NCI-H2107 treated with DMSO at 0.1 percent for 48 hours (cell line): Measurements from ENCODE around the gene CRLF1.

Experiments used
- DNase-seq: peaks from one replicate; lab custom pipeline; 2025; ENCODE audit not compliant: unreplicated experiment; lab: John Stamatoyannopoulos, UW

Gene CRLF1

GRCh38 chr19:18606281-18607225 is at the start of gene CRLF1:
Gene CRLF1, minus strand, starts transcription at chr19:18606799. Its CDS starts 143 bp downstream, at chr19:18606656.
- no peak for DNase-seq

- DNase-seq, result no peak
Observed at GRCh38 chr19:18655173-18655844, 48.7 kb upstream of the CRLF1 start.

- no peak for DNase-seq
Observed at GRCh38 chr19:18654469-18654868, 47.9 kb upstream of the CRLF1 start.

DNA sequence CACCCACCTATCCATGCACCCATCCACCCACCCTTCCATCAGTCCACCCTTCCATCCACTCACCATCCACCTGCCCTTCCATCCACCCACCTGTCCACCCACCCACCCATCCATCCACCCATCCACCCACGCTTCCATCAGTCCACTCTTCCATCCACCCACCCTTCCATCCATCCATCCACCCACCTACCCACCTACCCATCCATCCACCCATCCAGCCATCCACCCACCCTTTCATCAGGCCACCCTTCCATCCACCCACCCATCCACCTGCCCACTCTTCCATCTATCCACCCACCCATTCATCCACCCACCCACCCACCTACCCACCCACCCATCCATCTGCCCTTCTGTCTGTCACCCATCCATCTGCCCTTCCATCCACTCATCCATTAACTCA is 47.3 kb upstream of the CRLF1 start:
- no peak for DNase-seq

GRCh38 chr19:18651733-18652132 is 45.1 kb upstream of the CRLF1 start:
- DNase-seq, result no peak

- DNase-seq, result no peak
Observed at GRCh38 chr19:18651300-18651699, 44.7 kb upstream of the CRLF1 start.

GRCh38 chr19:18650468-18651041 is 44.0 kb upstream of the CRLF1 start:
- no peak for DNase-seq

DNA sequence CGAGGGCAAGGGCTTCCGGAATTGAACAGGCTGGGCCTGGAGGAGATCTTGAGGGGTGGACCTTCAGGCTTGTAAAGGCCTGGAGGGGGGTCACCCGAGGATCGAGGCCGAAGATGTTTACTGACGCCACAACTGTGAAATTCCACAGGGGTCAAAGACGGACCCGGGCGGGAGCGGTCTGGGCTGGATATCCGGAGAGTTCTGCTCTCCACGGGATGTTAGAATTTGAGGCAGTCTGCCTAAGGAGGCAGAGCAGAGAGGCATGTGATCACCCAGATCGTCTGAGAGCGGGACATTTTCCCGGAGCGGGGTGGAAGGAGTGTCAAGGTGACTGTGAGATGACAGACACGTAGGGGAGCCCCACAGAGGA is 43.4 kb upstream of the CRLF1 start:
- DNase-seq, result no peak

DNA sequence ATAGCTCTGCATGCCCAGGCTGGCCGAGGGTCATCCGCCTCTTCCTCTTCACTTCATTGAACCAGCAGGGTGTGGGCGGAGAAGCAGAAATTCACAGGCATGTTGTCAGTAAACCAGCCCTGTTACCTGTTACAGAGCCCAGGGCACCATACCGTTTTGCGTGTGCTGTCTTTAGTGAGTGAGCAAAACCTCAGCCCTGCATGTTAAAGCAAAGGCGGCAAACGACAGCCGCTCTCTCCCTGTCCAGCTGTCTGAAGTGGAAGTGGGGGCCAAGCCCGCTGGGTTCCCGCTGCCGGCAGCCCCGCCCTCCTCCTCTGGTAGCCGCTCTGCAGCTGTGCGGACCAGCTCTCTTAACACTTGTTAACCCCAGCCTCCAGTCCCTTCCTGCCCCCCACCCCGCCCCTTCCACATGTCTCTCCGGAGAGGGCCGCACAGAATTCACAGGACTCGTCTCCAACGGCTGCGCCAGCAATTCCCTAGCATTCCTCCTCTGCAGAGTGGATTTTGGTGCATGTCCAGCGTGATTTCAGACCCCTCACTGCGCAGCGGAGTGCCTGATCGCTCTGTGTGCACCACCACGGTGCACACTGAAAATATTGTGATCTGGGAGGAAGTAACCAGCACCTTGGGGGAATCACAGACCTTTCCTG is 42.9 kb upstream of the CRLF1 start:
- DNase-seq, result no peak

- no peak for DNase-seq
Observed at GRCh38 chr19:18648973-18649315, 42.3 kb upstream of the CRLF1 start.

GRCh38 chr19:18647807-18648206 is 41.2 kb upstream of the CRLF1 start:
- DNase-seq, result no peak

DNA sequence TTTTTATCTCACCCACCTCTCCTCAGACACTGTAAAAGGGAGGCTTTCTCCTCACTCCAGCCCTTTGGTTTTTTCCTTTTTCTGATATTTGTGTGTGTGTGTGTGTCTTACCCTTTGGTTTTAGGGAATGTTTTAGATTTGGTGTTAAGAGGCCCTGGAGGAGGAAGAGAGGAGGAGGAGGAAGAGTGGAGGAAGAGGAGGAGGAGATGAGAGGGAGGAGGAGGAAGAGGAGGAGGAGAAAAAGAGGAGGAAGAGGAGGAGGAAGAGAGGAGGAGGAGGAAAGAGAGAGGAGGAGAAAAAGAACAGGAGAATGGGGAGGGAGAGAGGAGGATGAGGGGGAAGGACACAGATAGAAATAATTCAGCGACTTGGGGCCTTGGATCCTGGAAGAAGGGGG is 40.8 kb upstream of the CRLF1 start:
- no peak for DNase-seq

GRCh38 chr19:18646535-18647370 is 40.2 kb upstream of the CRLF1 start:
- no peak for DNase-seq

GRCh38 chr19:18645035-18645511 is 38.5 kb upstream of the CRLF1 start:
- no peak for DNase-seq

DNA sequence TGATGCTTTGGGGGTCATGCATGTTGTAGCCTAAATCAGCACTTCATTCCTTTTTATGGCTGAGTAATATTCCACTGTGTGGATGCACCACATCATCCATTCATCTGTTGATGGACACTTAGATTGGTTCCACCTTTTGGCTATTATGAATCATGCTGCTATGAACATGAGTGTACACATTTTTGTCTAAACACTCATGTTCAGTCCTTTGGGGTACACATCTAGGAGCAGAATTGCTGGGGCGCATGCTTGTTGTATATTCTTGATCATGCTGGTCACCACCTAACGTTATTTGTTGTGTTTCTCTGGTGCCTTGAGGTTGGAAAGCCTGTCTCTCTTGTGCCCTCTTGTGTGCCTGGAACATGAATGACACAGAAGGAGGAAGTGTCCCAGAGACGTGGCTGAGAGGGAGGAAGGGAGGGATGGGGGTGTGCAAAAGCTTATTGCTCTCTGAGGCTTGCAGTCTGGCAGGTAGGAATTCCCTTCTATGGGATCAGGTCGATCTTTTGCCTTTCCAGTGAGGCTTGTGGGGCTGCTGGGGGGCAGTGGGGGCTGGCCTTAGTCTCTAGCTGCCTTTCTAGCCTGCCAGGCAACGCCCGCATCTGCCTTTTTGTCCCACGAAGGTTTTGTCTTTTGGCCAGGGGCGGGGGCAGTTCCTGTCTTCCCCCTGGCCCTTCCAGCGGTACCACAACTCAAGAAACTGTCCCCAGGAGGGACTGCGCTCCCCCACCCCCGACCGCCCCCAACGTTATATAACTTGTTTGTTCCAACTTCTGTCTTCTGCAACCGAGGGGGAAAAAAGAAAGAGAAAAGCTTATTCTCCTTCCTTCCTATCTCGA is 37.8 kb upstream of the CRLF1 start:
- DNase-seq, result no peak

DNA sequence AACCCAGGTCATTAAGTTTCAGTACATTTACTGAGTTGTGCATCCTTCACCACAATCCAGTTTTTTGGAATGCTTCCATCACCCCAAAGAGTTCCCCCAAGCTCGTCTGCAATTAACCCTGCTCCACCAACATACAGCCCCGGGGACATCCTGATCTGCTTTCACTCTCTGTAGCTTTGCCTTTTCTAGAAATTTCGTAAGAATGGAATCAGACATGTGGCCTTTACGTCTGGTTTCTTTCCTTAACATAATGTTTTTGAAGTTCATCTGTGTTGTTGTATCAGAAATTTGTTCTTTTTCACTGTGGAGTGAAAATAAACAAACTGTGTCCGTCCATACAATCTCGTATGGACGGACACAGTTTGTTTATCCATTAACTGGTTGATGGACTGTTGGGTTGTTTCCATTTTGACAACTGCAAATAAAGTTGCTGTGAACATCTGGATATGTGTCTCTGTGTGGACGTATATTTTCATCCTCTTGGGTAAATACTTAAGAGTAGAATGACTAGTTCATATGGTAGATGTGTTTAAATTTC is 33.2 kb upstream of the CRLF1 start:
- DNase-seq, result no peak

GRCh38 chr19:18637673-18638630 is 31.4 kb upstream of the CRLF1 start:
- DNase-seq, result peak; percentile 53

GRCh38 chr19:18636969-18637629 is 30.5 kb upstream of the CRLF1 start, which contains the start of gene KLHL26:
Gene KLHL26, plus strand, starts transcription at chr19:18637028. Its CDS starts 27 bp downstream, at chr19:18637055.
- no peak for DNase-seq
